OCI-LY1 (cell line): ENCODE data around the gene PSMB10.

Source experiments
- H2AFZ ChIP-seq: fragments of 200-600 bp; sonication (generic), shearing (Covaris generic); 2 replicates; pipeline ENCODE4 v1.6.0; 2014; ENCODE audit warnings: antibody characterized with exemption, mild to moderate bottlenecking, low read length
- H3F3A ChIP-seq: fragments of 200-600 bp; sonication (generic), shearing (Covaris generic); 2 replicates; pipeline ENCODE4 v1.6.0; 2014; ENCODE audit warnings: mild to moderate bottlenecking, antibody characterized with exemption, low read length, moderate library complexity; ENCODE audit not compliant: insufficient read depth
- H3K27ac ChIP-seq: fragments of 200-600 bp; sonication (generic); 2 replicates; pipeline ENCODE4 v1.5.1; 2014; ENCODE audit warnings: low read length, mixed run types, mild to moderate bottlenecking, low read depth; ENCODE audit not compliant: poor library complexity, severe bottlenecking
- H3K27me3 ChIP-seq: fragments of 200-600 bp; sonication (generic); 2 replicates; pipeline ENCODE4 v1.6.0; 2014; ENCODE audit warnings: antibody characterized with exemption, mild to moderate bottlenecking, low read length, moderate library complexity; ENCODE audit not compliant: insufficient read depth
- H3K36me3 ChIP-seq: fragments of 200-600 bp; sonication (generic); 2 replicates; pipeline ENCODE4 v1.6.1; 2014; ENCODE audit warnings: mild to moderate bottlenecking, antibody characterized with exemption, low read length, moderate library complexity, mixed read lengths; ENCODE audit not compliant: insufficient read depth
- H3K4me1 ChIP-seq: fragments of 200-600 bp; sonication (generic); 2 replicates; pipeline ENCODE4 v1.5.1; 2014; ENCODE audit warnings: mild to moderate bottlenecking, low read length, moderate library complexity; ENCODE audit not compliant: insufficient read depth, severe bottlenecking
- H3K4me2 ChIP-seq: fragments of 200-600 bp; sonication (generic), shearing (Covaris generic); 2 replicates; pipeline ENCODE4 v1.6.1; 2014; ENCODE audit warnings: low read length
- H3K4me3 ChIP-seq: fragments of 200-600 bp; sonication (generic); 2 replicates; pipeline ENCODE4 v1.5.1; 2014; ENCODE audit warnings: low read length, low read depth, mild to moderate bottlenecking, mixed read lengths; ENCODE audit not compliant: poor library complexity, severe bottlenecking
- H3K79me2 ChIP-seq: fragments of 200-600 bp; shearing (Covaris generic); 2 replicates; pipeline ENCODE4 v1.6.1; 2016; ENCODE audit warnings: mixed run types, low read length, mixed read lengths; ENCODE audit not compliant: insufficient read depth
- H3K9ac ChIP-seq: fragments of 200-600 bp; sonication (generic), shearing (Covaris generic); 2 replicates; pipeline ENCODE4 v1.6.1; 2014; ENCODE audit warnings: mild to moderate bottlenecking, low read length, mixed read lengths
- H3K9me2 ChIP-seq: fragments of 200-600 bp; sonication (generic), shearing (Covaris generic); 2 replicates; pipeline ENCODE4 v1.6.1; 2014; ENCODE audit warnings: low read depth, mild to moderate bottlenecking, low read length, mixed read lengths
- H3K9me3 ChIP-seq: fragments of 200-600 bp; shearing (Covaris generic); 2 replicates; pipeline ENCODE4 v1.6.1; 2014; ENCODE audit warnings: low read length, mixed read lengths
- H4K20me1 ChIP-seq: fragments of 200-600 bp; sonication (generic), shearing (Covaris generic); 2 replicates; pipeline ENCODE4 v1.6.0; 2016; ENCODE audit warnings: mild to moderate bottlenecking, low read length; ENCODE audit not compliant: insufficient read depth
- EZH2 ChIP-seq: fragments of 200-600 bp; sonication (generic), shearing (Covaris generic); IDR thresholded peaks from 2 replicates; pipeline ENCODE4 v1.8.0; 2017; ENCODE audit warnings: borderline replicate concordance, mixed run types, mild to moderate bottlenecking, antibody characterized with exemption, low read length, moderate library complexity, mixed read lengths
- TF ChIP-seq, protein P1 (sequence below): fragments of 200-600 bp; sonication (generic), shearing (Covaris generic); IDR thresholded peaks from 2 replicates; pipeline ENCODE4 v1.5.1; 2017; ENCODE audit warnings: mild to moderate bottlenecking, antibody characterized with exemption, low read length, moderate library complexity, mixed read lengths

The PSMB10 gene

DNA sequence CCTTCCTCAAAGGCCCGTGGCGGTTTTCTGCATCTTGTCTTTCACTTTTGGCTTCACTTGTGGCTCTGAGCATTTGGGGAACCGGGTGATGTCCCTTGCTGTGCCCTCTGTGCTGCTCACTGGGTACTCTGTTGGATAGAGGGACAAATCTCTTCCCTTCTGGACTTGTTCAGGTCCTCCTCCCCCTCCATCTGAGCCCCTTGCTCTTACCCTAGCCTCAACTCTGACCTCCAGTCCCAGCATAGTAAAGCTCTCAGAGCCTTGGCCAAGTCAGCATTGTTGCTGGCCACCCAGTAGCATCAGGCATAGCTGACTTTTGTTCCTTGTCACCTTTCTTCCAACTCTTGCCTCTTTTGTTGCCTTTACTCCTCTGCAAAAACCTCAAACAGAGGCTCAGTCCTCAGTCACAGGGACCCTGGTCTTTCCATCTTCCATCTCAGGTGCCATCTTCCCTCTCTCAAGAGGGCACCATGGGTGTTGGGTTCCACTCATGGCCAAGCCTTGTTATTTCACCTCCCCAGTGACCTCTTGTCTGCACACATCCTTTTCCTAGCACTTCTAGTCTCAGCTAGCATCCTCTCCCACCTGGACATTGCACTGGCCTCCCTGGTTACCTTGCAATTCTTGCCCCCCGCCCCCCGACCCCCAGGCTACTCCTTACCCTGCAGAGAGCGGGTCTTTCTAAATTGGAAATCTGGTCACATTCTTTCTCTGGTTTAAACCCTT lies 393 bp upstream of the PSMB10 start:
- Histone ChIP-seq H3K4me1 (peaks cover 46% of the 10 kb centered on the region), H2AFZ (no peak overlapping the region), H3K9me3 (no peaks in the 10 kb centered on the region), H3K27ac (peak overlapping the region; percentile 93), H3K27me3 (no peaks in the 10 kb centered on the region), H3K79me2 (no peaks in the 10 kb centered on the region), H4K20me1 (no peaks in the 10 kb centered on the region), H3F3A (no peaks in the 10 kb centered on the region), H3K4me2 (peak overlapping the region; percentile 81), H3K9ac (peak overlapping the region; percentile 92), H3K4me3 (peak overlapping the region; percentile 95), H3K9me2 (no peaks in the 10 kb centered on the region), H3K36me3 (peaks cover 19% of the 10 kb centered on the region; the same call in 1 of the 2 replicates)
- TF ChIP-seq EZH2: no peak
- TF ChIP-seq, protein P1, sequence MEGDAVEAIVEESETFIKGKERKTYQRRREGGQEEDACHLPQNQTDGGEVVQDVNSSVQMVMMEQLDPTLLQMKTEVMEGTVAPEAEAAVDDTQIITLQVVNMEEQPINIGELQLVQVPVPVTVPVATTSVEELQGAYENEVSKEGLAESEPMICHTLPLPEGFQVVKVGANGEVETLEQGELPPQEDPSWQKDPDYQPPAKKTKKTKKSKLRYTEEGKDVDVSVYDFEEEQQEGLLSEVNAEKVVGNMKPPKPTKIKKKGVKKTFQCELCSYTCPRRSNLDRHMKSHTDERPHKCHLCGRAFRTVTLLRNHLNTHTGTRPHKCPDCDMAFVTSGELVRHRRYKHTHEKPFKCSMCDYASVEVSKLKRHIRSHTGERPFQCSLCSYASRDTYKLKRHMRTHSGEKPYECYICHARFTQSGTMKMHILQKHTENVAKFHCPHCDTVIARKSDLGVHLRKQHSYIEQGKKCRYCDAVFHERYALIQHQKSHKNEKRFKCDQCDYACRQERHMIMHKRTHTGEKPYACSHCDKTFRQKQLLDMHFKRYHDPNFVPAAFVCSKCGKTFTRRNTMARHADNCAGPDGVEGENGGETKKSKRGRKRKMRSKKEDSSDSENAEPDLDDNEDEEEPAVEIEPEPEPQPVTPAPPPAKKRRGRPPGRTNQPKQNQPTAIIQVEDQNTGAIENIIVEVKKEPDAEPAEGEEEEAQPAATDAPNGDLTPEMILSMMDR: no peak

GRCh38 chr16:67935402-67936123 lies 1.1 kb downstream of the PSMB10 start:
- H3F3A ChIP-seq: no peaks in the 10 kb centered on the region
- H3K79me2 ChIP-seq: no peaks in the 10 kb centered on the region
- H3K27ac ChIP-seq: peak overlapping the region; percentile 93
- H3K9me3 ChIP-seq: no peaks in the 10 kb centered on the region
- no peak for TF ChIP-seq EZH2
- TF ChIP-seq, protein P1: no peak
- H3K4me2 ChIP-seq: peak overlapping the region; percentile 81
- H3K4me3 ChIP-seq: peak overlapping the region; percentile 95
- H3K9ac ChIP-seq: peak overlapping the region; percentile 92
- peaks cover 39% of the 10 kb centered on the region for H3K4me1 ChIP-seq
- no peaks in the 10 kb centered on the region for H3K9me2 ChIP-seq
- no peaks in the 10 kb centered on the region for H3K27me3 ChIP-seq
- no peaks in the 10 kb centered on the region for H4K20me1 ChIP-seq
- H2AFZ ChIP-seq: no peak overlapping the region
- H3K36me3 ChIP-seq: peaks cover 23% of the 10 kb centered on the region; the same call in 1 of the 2 replicates

- H3K27ac ChIP-seq: peak overlapping the region; percentile 5
- H3F3A ChIP-seq: no peaks in the 10 kb centered on the region
- peak overlapping the region; percentile 81 for H3K4me2 ChIP-seq
- no peaks in the 10 kb centered on the region for H4K20me1 ChIP-seq
- H3K79me2 ChIP-seq: no peaks in the 10 kb centered on the region
- H3K9me2 ChIP-seq: no peaks in the 10 kb centered on the region
- H3K36me3 ChIP-seq: peaks cover 23% of the 10 kb centered on the region; the same call in 1 of the 2 replicates
- H3K4me1 ChIP-seq: peaks cover 34% of the 10 kb centered on the region
- H3K9me3 ChIP-seq: no peaks in the 10 kb centered on the region
- peak overlapping the region; percentile 71 for H3K9ac ChIP-seq
- H3K4me3 ChIP-seq: peak overlapping the region; percentile 95
- H2AFZ ChIP-seq: no peak overlapping the region
- TF ChIP-seq, protein P1: no peak
- TF ChIP-seq EZH2: no peak
- no peaks in the 10 kb centered on the region for H3K27me3 ChIP-seq
Measured at GRCh38 chr16:67935101-67935401, 1.6 kb downstream of the PSMB10 start.
